Activated CD8-positive, alpha-beta memory T cell treated with anti-CD3 and anti-CD28 coated beads for 48 hours (primary cell): Measurements from ENCODE around the gene TRAPPC2L.
A peak's percentile ranks its signal among the peaks of the same experiment; 100 is the strongest.

ENCODE experiments used
- DNase-seq, 3 experiments: peaks; one replicate each; pipeline ENCODE4 v3.0.0-alpha.2; 2020; ENCODE audit warnings: low read depth in 2 of 3, low spot score in 2 of 3

TRAPPC2L gene, protein sequence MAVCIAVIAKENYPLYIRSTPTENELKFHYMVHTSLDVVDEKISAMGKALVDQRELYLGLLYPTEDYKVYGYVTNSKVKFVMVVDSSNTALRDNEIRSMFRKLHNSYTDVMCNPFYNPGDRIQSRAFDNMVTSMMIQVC

DNA sequence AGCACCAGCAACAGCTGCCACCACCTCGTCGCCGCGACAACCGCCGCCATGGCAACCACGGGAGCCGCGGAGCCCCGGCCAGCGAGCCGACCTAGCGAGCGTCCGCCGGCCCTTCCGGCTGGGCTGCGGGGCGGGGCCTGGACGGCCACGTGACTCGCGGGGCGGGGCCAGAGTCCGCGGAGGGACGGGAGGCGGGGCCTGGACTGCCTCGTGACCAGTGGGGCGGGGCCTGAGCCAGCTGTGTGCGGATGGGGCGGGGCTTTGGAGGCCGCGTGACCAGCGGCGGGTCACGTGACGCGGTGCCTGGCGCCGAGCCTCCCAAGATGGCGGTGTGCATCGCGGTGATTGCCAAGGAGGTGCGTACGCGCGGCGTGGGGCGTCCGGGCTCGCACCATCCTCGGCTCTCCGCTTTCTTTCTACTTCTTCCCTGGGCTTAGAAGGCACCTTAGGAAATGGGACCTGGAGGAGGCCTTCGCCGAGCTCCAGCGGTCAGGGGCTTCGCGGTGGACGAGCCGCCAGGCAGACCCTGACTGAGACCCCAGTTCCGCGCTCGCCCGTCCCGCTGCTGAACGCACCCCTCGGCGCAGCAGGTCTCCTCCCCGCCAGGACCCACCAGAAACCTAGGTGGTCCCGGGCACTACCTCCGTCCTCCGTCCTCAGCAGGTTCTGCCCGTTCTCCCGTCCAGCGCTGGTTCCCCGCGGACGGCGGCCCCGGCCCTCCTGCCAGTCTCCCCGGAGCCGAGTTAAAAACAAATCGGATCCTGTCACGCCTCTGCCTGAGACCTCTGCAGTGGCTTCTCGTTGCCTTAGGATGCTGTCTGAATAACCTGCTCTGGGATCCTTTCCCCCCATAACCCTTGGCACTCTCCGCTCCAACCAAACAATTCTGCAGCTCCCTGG is at the start of gene TRAPPC2L, which contains the start of gene GALNS:
Gene TRAPPC2L, plus strand, starts transcription at position 300 of the 900 bp plus-strand sequence. Its CDS starts 24 bp downstream, at position 324.
Gene GALNS, minus strand, starts transcription at position 120 of the 900 bp plus-strand sequence. Its CDS starts 70 bp downstream, at position 50.
- DNase-seq: peak; percentile 96 to 100 (median 99)

DNA sequence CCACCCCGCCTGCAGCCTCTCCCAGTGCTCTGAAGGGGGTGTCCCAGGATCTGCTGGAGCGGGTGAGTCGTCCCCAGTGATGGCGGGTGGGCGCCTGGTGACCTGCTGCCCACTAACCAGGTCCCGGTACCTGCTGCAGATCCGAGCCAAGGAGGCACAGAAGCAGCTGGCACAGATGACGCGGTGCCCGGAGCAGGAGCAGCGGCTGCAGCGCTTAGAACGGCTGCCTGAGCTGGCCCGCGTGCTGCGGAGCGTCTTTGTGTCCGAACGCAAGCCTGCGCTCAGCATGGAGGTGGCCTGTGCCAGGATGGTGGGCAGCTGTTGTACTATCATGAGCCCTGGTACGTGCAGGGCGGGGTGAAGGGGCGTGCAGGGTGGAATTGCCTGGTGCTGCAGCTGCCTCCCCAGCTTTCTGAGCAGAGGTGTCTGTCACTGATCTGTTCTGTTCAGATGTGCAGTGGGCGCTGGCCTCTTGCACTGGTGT is 49.7 kb upstream of the TRAPPC2L start:
- no peak for DNase-seq

DNA sequence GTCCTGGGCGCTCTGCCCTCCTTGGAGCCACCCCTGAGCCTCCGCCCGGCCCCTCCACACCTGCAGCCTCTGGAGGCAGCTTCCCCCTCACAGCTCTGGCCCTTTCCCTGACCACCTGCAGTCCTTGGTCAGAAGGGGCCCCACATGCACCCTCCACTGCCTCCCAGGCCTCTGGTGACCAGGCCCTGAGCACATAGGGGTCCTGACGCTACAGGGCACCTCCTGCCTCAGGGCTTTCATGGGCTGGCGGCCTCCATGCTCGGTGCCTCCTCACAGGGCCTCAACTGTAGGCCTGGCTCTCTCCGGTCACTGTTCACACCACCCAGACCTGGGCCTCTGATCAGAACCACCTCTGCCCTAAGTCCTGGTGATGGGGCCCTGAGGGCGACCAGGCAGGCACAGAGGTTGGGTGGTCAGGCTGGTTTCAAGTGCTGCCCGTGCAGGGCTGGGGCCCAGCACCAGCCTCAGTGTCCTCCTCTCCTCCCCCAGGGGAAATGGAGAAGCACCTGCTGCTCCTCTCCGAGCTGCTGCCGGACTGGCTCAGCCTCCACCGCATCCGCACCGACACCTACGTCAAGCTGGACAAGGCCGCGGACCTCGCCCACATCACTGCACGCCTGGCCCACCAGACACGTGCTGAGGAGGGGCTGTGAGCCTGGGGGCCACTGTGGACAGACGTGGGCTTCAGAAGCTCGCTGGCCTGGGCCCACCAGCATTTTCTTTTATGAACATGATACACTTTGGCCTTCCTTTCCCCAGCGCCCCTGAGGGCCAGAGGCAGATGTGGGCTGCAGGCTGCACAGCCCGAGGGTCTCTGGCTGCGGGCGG is 49.1 kb upstream of the TRAPPC2L start:
- no peak for DNase-seq

DNA sequence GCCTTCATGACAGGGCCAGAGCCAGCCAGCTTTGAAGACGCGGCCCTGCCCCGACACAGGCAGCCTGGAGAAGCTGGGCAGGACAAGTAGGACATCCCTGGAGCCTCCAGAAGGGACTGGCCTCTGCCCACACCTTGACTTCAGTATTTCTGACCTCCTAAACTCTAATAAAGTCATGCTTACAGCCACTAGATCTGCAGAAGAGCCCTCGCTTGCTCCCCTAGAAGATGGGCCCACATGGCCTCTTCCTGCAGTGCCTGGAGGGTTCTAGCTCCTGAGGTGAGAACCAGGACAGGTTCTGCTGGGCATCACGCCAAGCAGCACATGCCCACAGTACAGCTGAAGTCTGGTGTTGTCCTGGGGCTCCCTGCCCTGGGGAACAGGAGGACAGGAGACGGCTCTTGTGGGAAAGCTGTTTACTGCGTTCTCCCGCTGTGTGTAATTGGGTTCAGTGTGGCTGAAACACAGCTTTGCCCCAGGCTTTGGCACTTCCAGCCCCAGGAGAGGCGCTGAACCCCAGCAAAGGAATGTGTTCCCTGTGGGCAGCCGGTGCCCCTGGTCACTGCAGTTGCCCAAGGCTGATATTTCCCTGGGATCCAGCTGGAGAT is 47.8 kb upstream of the TRAPPC2L start:
- no peak for DNase-seq

DNA sequence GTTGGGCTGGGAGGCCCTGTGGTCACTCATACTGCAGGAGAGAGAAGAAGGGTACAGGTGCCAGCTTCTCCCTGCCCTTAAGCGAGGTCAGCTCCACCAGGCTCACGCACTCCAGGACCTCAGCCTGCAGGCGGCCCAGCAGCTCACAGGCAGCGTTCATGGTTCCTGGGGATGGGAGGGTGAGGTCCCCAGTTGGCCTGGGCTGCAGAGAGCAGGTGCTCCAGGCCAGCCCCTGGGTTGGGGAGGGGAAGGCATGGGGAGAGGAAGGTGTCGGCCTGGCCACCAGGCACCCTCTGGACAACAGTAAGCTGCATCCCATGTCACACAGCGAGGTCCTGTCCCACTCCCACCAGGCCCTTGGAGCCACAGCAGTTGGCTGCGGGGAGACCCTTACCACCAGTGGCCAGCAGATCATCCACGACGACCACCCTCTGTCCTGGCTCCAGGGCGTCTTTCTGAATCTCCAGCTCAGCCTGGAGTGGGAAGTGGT is 47.2 kb upstream of the TRAPPC2L start:
- DNase-seq: peak in 1 of 3 experiments; percentile 16

DNA sequence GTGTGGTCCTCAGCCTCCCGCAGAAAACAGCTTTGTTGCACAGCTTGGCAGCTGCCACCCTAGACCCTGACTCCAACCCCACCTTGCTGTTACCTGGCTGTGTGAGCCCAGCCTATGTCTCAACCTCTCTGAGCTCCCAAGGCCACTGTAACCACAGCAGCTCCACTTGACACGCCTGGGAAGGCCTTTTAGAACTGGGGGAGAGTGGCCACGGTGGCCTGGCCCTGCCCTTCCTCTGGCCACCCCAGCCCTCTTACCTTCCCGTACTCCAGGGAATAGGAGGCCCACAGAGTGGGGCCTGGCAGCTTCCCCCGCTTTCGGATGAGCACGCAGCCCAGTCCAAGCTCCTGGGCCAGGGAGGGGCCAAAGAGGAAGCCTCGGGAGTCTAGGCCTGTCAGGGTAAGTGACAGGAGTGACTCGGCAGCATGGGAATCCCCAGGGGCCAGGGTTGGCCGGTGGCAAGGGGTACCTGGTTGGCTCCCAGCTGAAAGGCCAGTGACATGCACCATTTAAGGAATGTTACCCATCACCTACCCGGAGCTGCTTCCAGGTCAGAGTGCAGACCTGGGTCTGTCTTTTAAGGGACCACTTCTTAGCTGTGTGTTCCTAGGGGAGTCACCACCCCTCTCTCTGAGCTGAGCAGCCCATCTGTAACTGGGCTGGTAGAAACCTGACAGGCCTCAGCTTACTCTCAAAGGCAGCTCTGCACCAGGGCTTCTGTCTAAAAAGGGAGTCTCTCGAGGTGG is 46.6 kb upstream of the TRAPPC2L start:
- DNase-seq: no peak

- DNase-seq: no peak
Observed at GRCh38 chr16:88810912-88811768, 45.8 kb upstream of the TRAPPC2L start.

DNA sequence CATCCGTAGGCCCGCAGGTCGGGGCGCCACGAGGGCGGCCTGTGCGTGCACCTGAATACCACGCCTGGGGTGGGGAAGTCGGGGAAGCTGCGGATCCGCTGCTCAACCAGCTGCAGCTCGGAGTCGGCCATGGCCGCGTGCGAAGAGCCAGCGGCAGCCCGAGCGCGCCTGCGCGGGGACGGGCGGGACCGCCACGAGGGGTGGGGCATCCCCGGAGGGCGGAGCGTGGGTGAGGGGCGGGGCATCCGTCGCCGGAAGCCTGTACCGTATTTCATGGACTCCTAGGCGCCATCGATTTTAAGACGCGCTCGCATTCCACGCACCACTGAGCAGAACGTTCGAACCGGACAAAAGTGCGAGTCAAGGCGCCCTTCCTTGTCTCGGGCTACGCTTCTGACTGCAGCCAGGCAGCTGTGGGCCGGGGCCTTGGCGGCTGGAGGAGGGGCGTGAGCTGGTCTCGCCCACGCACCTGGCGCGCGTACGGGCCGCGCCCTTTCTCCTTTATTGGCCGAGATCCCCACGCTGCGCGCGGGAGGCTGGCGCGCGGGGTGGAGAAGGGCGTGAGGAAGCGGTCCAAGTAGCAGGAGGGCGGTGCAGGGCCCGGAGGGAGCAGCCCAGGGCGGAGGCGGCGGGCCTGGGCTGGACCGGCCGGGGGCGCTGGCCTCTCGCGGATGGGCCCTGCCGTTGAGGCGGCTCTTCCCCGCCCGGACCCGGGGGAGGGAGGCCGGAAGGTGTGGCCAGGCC is 45.0 kb upstream of the TRAPPC2L start, which contains the start of gene APRT:
Gene APRT, minus strand, starts transcription at position 160 of the 744 bp plus-strand sequence. Its CDS starts 29 bp downstream, at position 131.
- peak; percentile 98 to 99 (median 99) for DNase-seq

DNA sequence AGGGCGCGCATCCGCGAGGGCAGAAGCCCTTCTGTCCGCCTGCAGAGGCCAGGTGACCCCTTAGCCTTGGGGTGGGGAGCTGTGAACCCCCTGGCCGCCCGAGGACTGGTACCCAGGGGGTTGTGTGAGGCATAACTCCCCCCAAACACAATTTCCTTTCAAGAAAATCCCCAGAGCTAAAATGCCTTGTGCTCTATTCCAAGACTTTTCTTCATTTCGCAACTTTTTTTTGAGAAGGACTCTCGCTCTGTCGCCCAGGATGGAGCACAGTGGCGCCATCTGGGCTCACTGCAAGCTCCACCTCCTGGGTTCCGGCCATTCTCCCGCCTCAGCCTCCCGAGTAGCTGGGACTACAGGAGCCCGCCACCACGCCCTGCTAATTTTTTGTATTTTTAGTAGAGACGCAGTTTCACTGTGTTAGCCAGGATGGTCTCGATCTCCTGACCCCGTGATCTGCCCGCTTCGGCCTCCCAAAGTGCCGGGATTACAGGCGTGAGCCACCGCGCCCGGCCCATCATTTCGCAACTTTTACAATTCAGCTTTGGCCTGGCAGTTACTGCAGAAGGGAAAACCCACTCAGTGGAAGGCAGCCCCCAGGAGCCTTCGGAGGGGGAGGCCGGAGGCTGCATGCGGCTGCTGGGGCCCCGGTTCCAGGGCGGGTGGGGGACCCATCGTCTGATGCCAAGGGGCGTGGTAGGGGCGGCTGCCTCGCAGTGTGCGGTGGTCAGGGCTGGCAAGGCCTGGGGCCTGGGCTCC is 44.2 kb upstream of the TRAPPC2L start:
- DNase-seq: no peak

DNA sequence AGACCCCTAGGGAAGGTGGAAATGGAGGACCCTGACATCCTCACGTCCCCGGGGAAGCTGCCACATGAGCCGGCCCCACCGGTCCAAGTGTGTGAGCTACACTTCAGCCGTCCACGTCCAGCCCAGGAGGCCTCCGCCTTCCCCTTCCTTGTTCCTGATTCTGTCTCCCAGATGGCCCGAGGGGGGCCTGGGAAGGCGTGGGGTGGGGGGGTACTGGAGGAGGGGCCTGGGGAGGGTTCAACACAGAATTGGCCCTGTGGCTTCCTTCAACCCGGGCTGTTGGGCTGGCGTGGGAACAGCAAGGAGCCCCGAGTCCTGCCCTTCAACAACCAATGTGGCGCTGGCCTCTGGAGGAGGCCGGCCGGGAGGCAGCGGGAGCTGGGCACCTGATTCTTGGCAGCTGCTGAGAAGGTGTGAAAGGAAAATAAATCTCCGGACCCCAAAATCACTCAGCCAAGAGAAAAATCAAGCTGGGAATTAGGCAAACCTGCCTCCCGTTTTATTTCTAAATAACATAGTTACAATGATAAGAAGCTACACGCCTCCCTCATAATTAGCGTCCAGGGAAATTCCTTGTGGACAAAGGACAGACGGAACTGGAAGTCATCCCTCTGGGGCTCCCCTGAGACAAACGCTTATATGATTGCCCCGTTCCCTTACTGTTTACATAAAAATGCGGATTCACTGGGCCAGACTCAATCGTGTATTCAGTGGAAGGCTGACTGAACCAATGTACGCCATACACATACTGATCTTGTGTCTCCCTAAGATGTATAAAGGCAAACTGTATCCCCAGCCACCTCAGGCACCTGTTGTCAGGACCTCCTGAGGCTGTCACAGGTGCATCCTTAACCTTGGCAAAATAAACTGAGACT is 43.4 kb upstream of the TRAPPC2L start:
- DNase-seq: no peak

DNA sequence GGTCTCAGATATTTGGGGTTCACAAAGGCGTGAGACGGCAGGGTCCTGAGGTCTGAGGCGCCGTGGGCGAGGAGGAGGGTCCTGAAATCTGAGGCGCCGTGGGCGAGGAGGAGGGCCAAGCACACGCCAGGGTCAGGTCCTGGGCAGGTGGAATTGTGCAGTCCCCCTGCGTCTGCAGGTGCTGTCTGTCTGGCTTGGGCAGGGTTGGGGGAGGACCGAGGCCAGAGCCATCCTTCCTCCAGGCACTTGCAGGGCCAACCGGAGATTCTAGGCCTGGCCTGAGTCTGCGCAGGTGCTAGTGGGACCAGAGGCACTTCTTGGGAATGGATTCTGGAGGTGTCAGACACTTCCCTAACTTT is 42.8 kb upstream of the TRAPPC2L start:
- DNase-seq: no peak

DNA sequence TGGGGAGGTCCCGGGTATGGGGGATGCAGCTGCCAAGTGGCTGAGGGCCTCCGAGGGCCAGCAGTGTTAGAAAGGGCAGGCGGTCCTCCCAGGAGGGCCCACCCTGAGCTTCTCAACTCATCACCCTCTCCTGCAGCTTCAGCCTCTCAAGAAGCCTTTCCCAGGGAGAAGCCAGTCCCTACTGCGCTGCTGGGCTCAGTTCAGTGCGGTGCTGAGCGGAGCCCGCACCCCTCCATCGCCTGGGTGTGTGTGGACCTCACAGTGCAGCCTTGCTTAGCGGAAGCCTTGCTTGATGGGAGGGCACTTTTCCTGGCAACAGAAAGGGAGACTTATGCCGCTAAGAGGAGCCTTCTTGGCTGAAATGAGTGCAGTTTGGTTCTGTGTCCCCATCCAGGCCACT is 41.7 kb upstream of the TRAPPC2L start:
- DNase-seq: no peak

DNA sequence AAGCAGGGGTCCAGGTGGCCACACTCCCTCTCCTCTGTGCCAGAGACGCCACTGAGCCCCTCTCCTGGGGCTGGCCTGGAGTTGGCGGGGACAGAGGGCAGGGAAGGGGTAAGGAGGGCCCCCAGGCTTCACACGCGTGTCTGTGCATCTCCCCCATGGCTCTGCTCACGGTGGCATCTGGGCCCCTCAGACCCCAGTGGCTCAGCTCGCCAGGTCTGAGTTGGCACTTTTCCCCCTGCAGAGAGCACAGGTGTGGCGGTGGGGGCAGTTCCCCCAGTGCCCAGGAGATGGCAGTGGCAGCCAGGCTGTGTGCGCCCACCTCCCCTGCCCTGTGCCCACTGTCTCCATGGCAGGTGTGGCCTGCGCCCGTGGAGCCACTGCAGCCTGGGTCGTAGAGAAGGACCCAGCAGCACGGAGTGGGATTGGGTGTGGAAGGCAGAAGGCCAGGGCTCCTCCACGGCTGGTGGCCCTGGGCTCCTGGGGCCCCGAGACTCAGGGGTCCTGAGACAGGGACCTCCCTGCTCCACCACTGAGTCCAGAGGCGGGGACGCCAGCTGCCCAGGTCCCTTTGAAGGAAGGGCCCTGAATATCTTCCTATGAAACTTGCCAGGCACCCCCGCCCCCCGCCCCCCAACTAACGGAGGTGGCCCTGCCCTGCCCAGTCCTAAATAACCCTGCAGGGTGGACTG is 40.9 kb upstream of the TRAPPC2L start:
- peak in 1 of 3 experiments; percentile 27 for DNase-seq

- DNase-seq: no peak
Observed at GRCh38 chr16:88816736-88817535, 40.0 kb upstream of the TRAPPC2L start.
